Myocyte (in vitro differentiated cells): Measurements from ENCODE around the gene HELZ. TPM values are rescaled to one million over a fixed set of nuclear protein-coding genes. Genes with fewer than 3 reads are reported as not detected.
"Not testable (repeated sequence)": the region's sequence is repeated elsewhere in the genome, so short reads cannot be mapped to it uniquely, and the experiment has no call there.

Experiments used
- DNase-seq: peaks from one replicate; pipeline ENCODE4 v3.0.0-alpha.2; 2012; ENCODE audit warnings: low read depth
- total RNA-seq: library from RNA; depleted of rRNA; stranded (reverse); fragments of >200 nt; gene quantifications from 2 replicates; pipeline ENCODE4 v1.2.3, GENCODE V29; 2014

Gene HELZ
- total RNA-seq, 1 donor from 2014 or later, result 41.9 TPM

- DNase-seq, result peak; percentile 41
Measured at GRCh38 chr17:67054011-67054591, 190.9 kb downstream of the HELZ start.

- no peak for DNase-seq
Measured at GRCh38 chr17:67053438-67054000, 191.5 kb downstream of the HELZ start.

DNA sequence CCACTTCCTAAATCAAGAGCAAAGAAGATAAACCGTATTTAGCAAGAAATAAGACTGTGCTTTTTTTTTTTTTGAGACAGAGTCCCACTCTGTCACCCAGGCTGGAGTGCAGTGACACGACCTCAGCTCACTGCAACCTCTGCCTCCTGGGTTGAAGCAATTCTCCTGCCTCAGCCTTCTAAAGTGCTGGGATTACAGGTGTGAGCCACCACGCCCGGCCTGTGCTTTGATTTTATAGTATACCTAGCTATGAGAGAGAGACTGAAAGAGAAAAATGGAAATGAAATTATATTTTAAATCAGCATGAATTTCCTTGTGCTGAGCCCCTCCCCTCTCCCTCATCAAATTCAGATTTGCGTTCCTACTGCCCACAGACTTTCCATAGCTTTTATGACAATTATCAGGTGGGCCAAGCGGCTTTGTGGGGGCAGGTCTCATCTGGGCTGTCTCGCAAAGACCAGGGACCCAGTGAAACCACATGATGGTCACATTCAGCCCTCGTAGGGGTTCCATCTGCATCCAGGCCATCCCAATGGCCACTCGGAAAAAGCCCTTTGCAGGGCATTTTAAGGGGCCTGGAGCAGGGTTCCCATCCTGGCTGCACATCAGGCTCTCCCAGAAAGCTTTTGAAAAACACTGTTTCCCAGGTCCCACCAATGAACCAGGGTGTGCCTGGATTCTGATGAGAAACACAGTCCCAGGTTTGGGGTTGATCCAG, 192.1 kb downstream of the HELZ start:
- DNase-seq, result no peak

GRCh38 chr17:67051837-67052236, 193.2 kb downstream of the HELZ start:
- DNase-seq, result no peak

GRCh38 chr17:67051155-67051538, 193.8 kb downstream of the HELZ start:
- no peak for DNase-seq

- DNase-seq, result peak; percentile 83
Measured at GRCh38 chr17:67050471-67051154, 194.4 kb downstream of the HELZ start.

- peak; percentile 58 for DNase-seq
Measured at GRCh38 chr17:67050066-67050465, 194.9 kb downstream of the HELZ start.

DNA sequence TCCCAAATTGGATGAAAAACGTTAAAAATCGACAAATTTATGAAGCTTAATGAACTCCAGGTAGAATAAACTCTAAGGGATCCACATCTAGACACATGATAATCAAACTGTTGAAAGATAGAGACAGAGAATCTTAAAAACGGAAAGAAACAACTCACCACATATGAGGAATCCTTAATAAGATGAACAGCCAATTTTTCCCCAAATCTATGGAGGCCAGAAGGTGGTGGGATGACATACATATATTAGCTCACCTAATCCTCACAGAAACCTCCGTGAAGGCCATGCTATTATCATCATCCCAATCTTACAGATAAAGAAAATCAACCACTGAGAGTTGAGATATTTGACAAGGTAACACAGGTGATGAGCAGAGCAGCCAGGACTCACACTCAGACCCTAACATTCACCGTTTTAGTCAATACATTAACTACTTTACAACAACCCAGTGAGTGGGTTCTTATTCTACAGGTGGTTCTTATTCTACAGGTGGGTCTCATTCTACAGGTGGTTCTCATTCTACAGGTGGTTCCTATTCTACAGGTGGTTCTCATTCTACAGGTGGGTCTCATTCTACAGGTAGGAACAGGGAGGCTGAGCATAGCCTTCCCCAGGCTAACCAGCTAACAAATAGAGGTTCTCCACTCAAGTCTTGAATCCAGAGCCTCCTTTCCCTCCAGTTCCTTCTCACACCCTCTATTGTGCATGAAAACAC, 195.8 kb downstream of the HELZ start:
- no peak for DNase-seq

DNA sequence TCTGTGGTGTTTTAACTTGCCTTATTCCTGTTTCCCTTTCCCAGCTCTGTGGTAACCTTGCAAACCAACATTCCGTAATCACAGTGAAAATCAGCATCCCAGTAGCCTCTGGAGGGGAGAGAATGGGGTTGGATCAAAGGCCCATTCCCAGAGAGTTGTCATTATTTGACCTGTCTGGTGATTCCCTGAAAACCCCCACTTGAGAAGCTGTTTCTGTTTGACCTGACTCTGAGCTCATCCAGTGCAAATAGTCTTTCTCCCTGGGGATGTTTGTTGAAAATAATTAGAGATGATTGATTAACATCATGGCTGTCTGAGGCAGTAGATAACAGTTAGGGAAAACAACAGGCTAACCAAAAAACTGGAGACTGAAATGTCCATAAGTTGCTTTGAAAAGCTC, 197.6 kb downstream of the HELZ start:
- peak; percentile 16 for DNase-seq

GRCh38 chr17:67046398-67046797, 198.6 kb downstream of the HELZ start:
- peak; percentile 97 for DNase-seq

- peak; percentile 86 for DNase-seq
Measured at GRCh38 chr17:67044940-67045339, 200.1 kb downstream of the HELZ start.

DNA sequence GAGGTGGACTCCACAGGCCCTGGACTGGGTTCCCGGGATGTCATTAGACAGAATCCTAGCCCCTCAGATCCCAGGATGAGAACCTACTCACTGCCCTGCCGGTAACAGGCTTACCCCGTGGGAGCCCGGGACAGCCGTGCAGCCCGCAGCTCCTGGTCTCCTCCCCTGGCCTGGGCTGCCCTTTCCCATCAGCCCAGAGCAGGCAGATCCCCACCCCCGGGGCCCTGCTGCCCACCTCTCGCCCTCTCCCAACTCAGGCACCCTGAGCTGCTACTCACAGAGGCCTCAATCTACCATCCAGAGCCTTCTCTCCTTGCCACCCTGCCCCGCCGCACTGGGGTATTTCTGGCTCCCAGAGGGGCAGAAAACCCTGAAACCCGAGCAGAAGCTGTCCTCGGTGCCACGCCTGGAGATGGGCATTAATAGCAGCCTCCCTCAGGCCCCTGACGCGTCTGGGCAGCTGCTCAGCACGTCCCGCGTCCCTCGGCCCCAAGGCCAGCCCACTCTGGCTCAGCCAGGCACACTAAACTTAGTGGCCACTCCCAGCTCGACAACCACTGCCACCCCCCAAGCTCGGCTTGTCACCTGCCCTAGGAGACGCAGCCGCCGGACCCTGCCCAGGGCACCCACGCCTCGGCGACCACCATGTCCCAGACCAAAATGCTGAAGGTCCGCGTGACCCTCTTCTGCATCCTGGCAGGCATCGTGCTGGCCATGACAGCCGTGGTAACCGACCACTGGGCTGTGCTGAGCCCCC, 200.8 kb downstream of the HELZ start, which contains the start of gene CACNG1:
Gene CACNG1, plus strand, starts transcription at position 539 of the 757 bp plus-strand sequence. Its CDS starts 107 bp downstream, at position 646.
- peak; percentile 94 for DNase-seq

- DNase-seq, result peak; percentile 82
Measured at GRCh38 chr17:67043283-67043682, 201.7 kb downstream of the HELZ start.

- DNase-seq, result peak; percentile 24
Measured at GRCh38 chr17:67041941-67042899, 202.8 kb downstream of the HELZ start.

GRCh38 chr17:67041531-67041930, 203.5 kb downstream of the HELZ start:
- DNase-seq, result no peak

GRCh38 chr17:67041119-67041518, 203.9 kb downstream of the HELZ start:
- DNase-seq, result not testable (repeated sequence)

GRCh38 chr17:67040652-67041051, 204.3 kb downstream of the HELZ start:
- no peak for DNase-seq

GRCh38 chr17:67038861-67039365, 206.1 kb downstream of the HELZ start:
- no peak for DNase-seq
